MM.1S (cell line): ENCODE measurements around the gene CCL20.

ENCODE experiments used
- DNase-seq: peaks from one replicate; pipeline ENCODE4 v3.0.0-alpha.2; 2015
- H2AFZ ChIP-seq: fragments of 300-600 bp; sonication (generic); 2 replicates; pipeline ENCODE4 v1.6.0; 2016; ENCODE audit warnings: antibody characterized with exemption, low read length
- H3F3A ChIP-seq: fragments of 300-600 bp; sonication (generic); 2 replicates; pipeline ENCODE4 v1.6.1; 2016; ENCODE audit warnings: mild to moderate bottlenecking, antibody characterized with exemption, low read length, moderate library complexity, mixed read lengths; ENCODE audit not compliant: insufficient read depth
- H3K27ac ChIP-seq: fragments of 300-600 bp; sonication (generic); 2 replicates; pipeline ENCODE4 v1.5.1; 2016; ENCODE audit warnings: mild to moderate bottlenecking, low read length
- H3K27me3 ChIP-seq: fragments of 300-600 bp; sonication (generic); replicated peaks from 2 replicates; pipeline ENCODE4 v1.6.0; 2016; ENCODE audit warnings: low read length; ENCODE audit not compliant: insufficient read depth
- H3K36me3 ChIP-seq: fragments of 300-600 bp; sonication (generic); replicated peaks from 2 replicates; pipeline ENCODE4 v1.6.1; 2016; ENCODE audit warnings: mild to moderate bottlenecking, low read length, mixed read lengths; ENCODE audit not compliant: insufficient read depth
- H3K4me1 ChIP-seq: fragments of 300-600 bp; sonication (generic); 2 replicates; pipeline ENCODE4 v1.6.1; 2016; ENCODE audit warnings: low read length, mixed read lengths
- H3K4me2 ChIP-seq: fragments of 300-600 bp; sonication (generic); 2 replicates; pipeline ENCODE4 v1.6.0; 2016; ENCODE audit warnings: low read depth, low read length
- H3K4me3 ChIP-seq: fragments of 300-600 bp; sonication (generic); 2 replicates; pipeline ENCODE4 v1.5.1; 2016; ENCODE audit warnings: low read length, mixed read lengths
- H3K79me2 ChIP-seq: fragments of 300-600 bp; sonication (generic); 2 replicates; pipeline ENCODE4 v1.6.1; 2016; ENCODE audit warnings: mixed run types, low read length, mixed read lengths
- H3K9ac ChIP-seq: fragments of 300-600 bp; sonication (generic); 2 replicates; pipeline ENCODE4 v1.6.1; 2016; ENCODE audit warnings: low read length, mixed read lengths
- H3K9me2 ChIP-seq: fragments of 300-600 bp; sonication (generic); replicated peaks from 2 replicates; pipeline ENCODE4 v1.6.1; 2016; ENCODE audit warnings: mild to moderate bottlenecking, low read length, mixed read lengths; ENCODE audit not compliant: insufficient read depth
- H3K9me3 ChIP-seq: fragments of 300-600 bp; sonication (generic); replicated peaks from 2 replicates; pipeline ENCODE4 v1.6.1; 2016; ENCODE audit warnings: mild to moderate bottlenecking, low read length, mixed read lengths; ENCODE audit not compliant: insufficient read depth
- H4K20me1 ChIP-seq: fragments of 300-600 bp; sonication (generic); 2 replicates; pipeline ENCODE4 v1.6.1; 2016; ENCODE audit warnings: mild to moderate bottlenecking, low read length, moderate library complexity, mixed read lengths; ENCODE audit not compliant: insufficient read depth
- CTCF ChIP-seq: fragments of 300-600 bp; sonication (generic); IDR thresholded peaks from 2 replicates; pipeline ENCODE4 v1.5.1; 2016; ENCODE audit warnings: antibody characterized with exemption, low read length, mixed read lengths
- EZH2 ChIP-seq: fragments of 300-600 bp; sonication (generic); optimal IDR thresholded peaks from 2 replicates; pipeline ENCODE3; 2017; ENCODE audit warnings: low read depth, mild to moderate bottlenecking, antibody characterized with exemption, low read length, mixed read lengths
- EZH2phosphoT487 ChIP-seq: fragments of 300-600 bp; sonication (generic); IDR thresholded peaks from 2 replicates; pipeline ENCODE4 v1.6.1; 2018; ENCODE audit warnings: antibody characterized with exemption, low read length

CCL20 gene

GRCh38 chr2:227785293-227785692 lies 28.3 kb upstream of the CCL20 start:
- H3K4me3 ChIP-seq: no peak overlapping the region
- TF ChIP-seq EZH2phosphoT487: no peak
- TF ChIP-seq CTCF: no peak
- no peak for TF ChIP-seq EZH2
- H3K4me1 ChIP-seq: peaks cover 11% of the 10 kb centered on the region; the same call in 1 of the 2 replicates
- no peak overlapping the region for H3K9ac ChIP-seq
- no peaks in the 10 kb centered on the region for H3K27me3 ChIP-seq
- H3K9me3 ChIP-seq: no peaks in the 10 kb centered on the region
- H3F3A ChIP-seq: peaks cover 6% of the 10 kb centered on the region; the same call in 1 of the 2 replicates
- H3K36me3 ChIP-seq: no peaks in the 10 kb centered on the region
- DNase-seq: no peak
- no peaks in the 10 kb centered on the region for H3K9me2 ChIP-seq
- no peak overlapping the region for H3K27ac ChIP-seq
- H2AFZ ChIP-seq: no peak overlapping the region
- no peaks in the 10 kb centered on the region for H3K79me2 ChIP-seq
- no peak overlapping the region for H3K4me2 ChIP-seq
- no peaks in the 10 kb centered on the region for H4K20me1 ChIP-seq

- Histone ChIP-seq H3K4me1 (peaks cover 8% of the 10 kb centered on the region; the same call in 1 of the 2 replicates), H3K4me3 (no peak overlapping the region), H3K4me2 (no peak overlapping the region), H3K36me3 (no peaks in the 10 kb centered on the region), H2AFZ (no peak overlapping the region), H3F3A (no peaks in the 10 kb centered on the region), H3K27me3 (no peaks in the 10 kb centered on the region), H3K79me2 (no peaks in the 10 kb centered on the region), H3K9me3 (no peaks in the 10 kb centered on the region), H4K20me1 (no peaks in the 10 kb centered on the region), H3K27ac (no peak overlapping the region), H3K9ac (no peak overlapping the region), H3K9me2 (no peaks in the 10 kb centered on the region)
- no peak for DNase-seq
- TF ChIP-seq EZH2phosphoT487 (no peak), CTCF (no peak), EZH2 (no peak)
Observed at GRCh38 chr2:227788561-227789018, 25.1 kb upstream of the CCL20 start.

GRCh38 chr2:227789803-227790202 lies 23.8 kb upstream of the CCL20 start:
- H3F3A ChIP-seq: no peaks in the 10 kb centered on the region
- H3K4me1 ChIP-seq: peaks cover 8% of the 10 kb centered on the region; the same call in 1 of the 2 replicates
- H3K27ac ChIP-seq: peak overlapping the region; percentile 24; the same call in 1 of the 2 replicates
- TF ChIP-seq EZH2: no peak
- no peak for TF ChIP-seq CTCF
- no peak for TF ChIP-seq EZH2phosphoT487
- H3K9me2 ChIP-seq: no peaks in the 10 kb centered on the region
- no peaks in the 10 kb centered on the region for H3K9me3 ChIP-seq
- H3K9ac ChIP-seq: no peak overlapping the region
- peak overlapping the region; percentile 17; the same call in 1 of the 2 replicates for H3K4me3 ChIP-seq
- peak overlapping the region; percentile 62 for H3K4me2 ChIP-seq
- H3K27me3 ChIP-seq: no peaks in the 10 kb centered on the region
- 0 out of 2 replicates have a peak overlapping the region, but pooled peaks have one; percentile 5 for H2AFZ ChIP-seq
- no peaks in the 10 kb centered on the region for H4K20me1 ChIP-seq
- no peaks in the 10 kb centered on the region for H3K79me2 ChIP-seq
- H3K36me3 ChIP-seq: no peaks in the 10 kb centered on the region
- peak; percentile 66 for DNase-seq
